ENCODE data around the gene NCOA4.
"Not testable (repeated sequence)": the region's sequence is repeated elsewhere in the genome, so short reads cannot be mapped to it uniquely, and the experiment has no call there.

The NCOA4 gene

DNA sequence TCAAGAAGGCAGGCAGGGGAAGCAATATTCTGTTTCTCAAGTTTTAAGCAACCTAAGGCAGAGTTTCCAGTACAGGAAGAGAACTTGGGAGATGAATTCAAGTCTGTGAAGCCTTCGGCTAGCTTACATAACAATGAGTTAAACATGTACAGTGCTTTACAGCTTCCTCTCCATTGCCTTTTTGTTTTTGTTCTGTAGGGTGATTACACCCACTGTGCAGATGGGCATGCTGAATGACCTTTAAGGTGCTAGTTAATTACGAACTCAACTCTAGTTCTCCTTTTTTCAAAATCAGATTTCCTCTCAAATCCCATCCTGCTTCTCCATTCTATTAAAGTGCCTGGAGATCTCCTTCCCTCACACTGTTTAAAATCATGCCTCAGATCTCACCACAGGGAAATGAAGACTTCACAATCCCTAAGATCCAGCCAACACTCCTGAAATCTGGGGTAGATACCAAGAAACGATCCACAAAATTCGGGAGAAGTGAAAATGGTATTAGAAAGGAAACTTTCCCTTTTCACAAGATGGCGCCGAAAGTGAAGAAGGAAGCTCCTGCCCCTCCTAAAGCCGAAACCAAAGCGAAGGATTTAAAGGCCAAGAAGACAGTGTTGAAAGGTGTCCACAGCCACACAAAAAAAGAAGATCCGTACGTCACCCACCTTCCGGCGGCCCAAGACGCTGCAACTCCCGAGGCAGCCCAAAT, 32.5 kb upstream of the NCOA4 start:
- no peak overlapping the region for H3K4me3 ChIP-seq (ENCODE audit: low read depth, low read length)
- DNase-seq (ENCODE audit: low read depth) = no peak
- TF ChIP-seq CTCF (conservative IDR thresholded peaks at IDR 0.05; ENCODE audit: low read depth, low read length) = no peak

GRCh38 chr10:46060706-46061105, 30.3 kb upstream of the NCOA4 start:
- no peak for DNase-seq (ENCODE audit: low read depth)
- no peak overlapping the region for H3K4me3 ChIP-seq (ENCODE audit: low read depth, low read length)
- TF ChIP-seq CTCF (conservative IDR thresholded peaks at IDR 0.05; ENCODE audit: low read depth, low read length) = no peak

- H3K4me3 ChIP-seq (ENCODE audit: low read depth, low read length); DNase-seq (ENCODE audit: low read depth): not testable (repeated sequence)
These were observed 27.5 kb upstream of the NCOA4 start for GRCh38 chr10:46057927-46058326.

DNA sequence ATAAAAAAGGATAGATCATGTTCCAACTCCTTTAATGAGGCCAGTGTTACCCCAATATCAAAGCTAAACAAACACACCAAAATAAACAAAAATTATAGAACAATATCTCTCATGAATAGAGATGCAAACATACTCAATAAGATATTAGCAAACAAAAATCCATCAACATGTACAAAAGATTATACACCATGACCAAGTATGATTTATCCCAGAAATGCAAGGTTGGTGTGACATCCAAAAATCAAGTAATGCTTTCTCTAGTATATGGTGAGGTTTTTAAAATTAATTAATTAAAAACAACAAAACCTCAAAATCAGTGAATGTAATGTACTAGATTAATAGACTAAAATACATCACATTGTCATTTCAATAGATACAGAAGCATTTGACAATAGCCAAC, 26.6 kb upstream of the NCOA4 start:
- no peak for DNase-seq (ENCODE audit: low read depth)
- no peak overlapping the region for H3K4me3 ChIP-seq (ENCODE audit: low read depth, low read length)
- TF ChIP-seq CTCF (conservative IDR thresholded peaks at IDR 0.05; ENCODE audit: low read depth, low read length) = no peak

- DNase-seq (ENCODE audit: low read depth) = no peak
- TF ChIP-seq CTCF (conservative IDR thresholded peaks at IDR 0.05; ENCODE audit: low read depth, low read length) = no peak
These were observed 25.3 kb upstream of the NCOA4 start for GRCh38 chr10:46055771-46056170.

DNA sequence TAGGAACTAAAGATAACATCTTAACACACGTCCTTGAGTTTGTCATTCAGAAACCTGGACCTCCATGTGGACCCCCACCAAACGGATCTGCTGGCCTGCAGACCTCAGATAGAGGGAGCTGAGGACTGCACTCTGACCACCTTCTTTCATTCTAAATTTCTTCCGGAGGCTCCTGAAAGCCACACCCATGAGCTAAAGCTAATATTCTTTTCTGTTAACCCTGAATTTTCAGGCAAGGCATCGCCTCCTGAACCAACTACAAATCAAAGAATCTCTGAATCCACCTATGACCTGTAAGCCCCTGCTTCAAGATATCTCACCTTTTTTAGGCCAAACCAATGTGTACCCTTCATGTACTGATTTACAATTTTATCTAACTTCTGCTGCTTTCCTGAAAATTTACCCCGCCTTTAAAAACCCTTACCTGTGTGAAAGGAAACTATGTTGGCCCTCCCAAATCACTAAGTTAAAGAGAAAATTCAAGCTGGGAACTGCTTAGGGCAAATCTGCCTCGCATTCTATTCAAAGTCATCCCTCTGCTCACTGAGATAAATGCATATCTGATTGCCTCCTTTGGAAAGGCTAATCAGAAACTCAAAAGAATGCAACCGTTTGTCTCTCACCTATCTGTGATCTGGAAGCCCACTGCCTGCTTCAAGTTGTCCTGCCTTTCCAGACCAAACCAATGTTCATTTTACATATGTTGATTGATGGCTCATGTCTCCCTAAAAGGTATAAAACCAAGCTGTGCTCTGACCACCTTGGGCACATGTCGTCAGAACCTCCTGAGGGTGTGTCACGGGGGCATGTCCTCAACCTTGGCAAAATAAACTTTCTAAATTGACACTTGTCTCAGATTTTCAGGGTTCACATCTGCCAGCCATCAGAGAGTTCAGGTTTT, 23.4 kb upstream of the NCOA4 start:
- TF ChIP-seq CTCF (conservative IDR thresholded peaks at IDR 0.05; ENCODE audit: low read depth, low read length) = no peak
- H3K4me3 ChIP-seq (ENCODE audit: low read depth, low read length) = no peak overlapping the region
- no peak for DNase-seq (ENCODE audit: low read depth)

More at GRCh38 chr10:46055771-46056170, 25.3 kb upstream of the NCOA4 start:
- no peak overlapping the region for H3K4me3 ChIP-seq (ENCODE audit: low read depth, low read length)

DNA sequence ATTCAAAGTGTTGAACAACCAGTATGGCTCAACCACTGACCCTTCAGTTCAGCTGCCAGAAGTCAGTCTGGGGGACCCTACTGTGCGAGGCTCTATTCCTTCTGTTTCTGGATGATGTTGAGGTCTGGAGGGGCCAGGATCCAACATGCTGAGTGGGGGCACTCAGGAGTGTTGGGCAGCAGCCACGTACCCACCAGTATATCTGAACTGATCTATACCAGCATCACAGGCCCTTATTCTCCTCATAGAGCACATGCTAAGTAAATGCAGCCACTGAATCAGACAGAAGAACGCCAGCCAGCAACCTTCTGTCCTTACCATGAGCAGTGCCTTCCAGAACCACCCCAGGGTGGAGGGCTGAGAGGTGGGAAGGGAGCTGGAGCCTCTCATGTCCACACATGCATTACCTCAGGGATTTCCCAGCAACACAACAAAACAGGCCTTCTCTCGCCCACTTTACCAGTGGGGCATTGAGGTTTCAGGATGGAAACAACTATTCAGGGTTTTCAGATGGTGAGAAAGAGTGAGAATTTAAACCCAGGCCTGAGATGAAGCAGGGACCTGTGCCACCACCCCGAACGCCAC, 22.5 kb upstream of the NCOA4 start:
- no peak for TF ChIP-seq CTCF (conservative IDR thresholded peaks at IDR 0.05; ENCODE audit: low read depth, low read length)
- no peak for DNase-seq (ENCODE audit: low read depth)
- no peak overlapping the region for H3K4me3 ChIP-seq (ENCODE audit: low read depth, low read length)

All from choroid plexus epithelial cell (primary cell).